HG03108 (cell line): Measurements from ENCODE around the gene POU6F2.
"Not testable (repeated sequence)": the region's sequence is repeated elsewhere in the genome, so short reads cannot be mapped to it uniquely, and the experiment has no call there.

Source experiments
- ATAC-seq: cut with Tn5 transposase; IDR thresholded peaks from one replicate; pipeline ENCODE4 v1.9.1; 2021; ENCODE audit warnings: moderate library complexity; ENCODE audit not compliant: unreplicated experiment

POU6F2 gene

DNA sequence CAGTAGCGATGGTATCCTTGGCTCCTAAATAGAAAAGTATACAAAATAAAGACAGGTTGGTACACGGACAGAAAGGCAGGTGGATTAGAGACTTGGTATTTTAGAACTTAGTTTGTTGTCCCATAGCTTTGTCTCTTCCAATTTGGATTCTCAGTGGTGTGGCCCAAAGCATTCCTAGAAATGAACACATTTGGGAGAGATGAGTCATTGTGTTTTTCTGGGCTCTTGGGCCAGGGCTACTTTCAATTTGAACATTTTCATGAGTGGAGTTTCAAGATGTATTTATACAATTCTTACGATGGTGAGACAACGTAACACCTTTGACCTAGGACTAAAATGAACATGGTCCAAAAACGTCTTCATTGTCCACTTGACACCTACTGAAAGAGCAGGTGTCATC, 363.4 kb downstream of the POU6F2 start:
- ATAC-seq, result no peak

DNA sequence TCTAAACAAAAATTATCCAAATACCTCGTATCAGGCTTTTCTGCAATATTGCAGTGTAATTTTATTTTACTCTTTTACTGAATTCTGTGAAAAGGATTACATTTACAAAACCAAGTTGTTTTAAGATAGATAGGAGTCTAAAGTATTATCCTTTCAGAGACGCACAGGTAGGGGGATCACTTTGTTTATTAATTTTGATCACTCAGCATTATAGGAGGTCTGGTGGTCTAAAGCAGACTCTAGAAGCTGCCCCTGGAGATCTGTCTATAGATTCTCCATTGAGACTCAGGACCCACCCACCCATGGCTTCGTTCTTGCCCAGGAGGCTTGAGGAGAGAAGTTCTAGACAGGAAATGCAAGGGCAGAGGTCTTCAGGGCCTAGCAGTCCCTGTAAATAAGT, 365.1 kb downstream of the POU6F2 start:
- no peak for ATAC-seq

DNA sequence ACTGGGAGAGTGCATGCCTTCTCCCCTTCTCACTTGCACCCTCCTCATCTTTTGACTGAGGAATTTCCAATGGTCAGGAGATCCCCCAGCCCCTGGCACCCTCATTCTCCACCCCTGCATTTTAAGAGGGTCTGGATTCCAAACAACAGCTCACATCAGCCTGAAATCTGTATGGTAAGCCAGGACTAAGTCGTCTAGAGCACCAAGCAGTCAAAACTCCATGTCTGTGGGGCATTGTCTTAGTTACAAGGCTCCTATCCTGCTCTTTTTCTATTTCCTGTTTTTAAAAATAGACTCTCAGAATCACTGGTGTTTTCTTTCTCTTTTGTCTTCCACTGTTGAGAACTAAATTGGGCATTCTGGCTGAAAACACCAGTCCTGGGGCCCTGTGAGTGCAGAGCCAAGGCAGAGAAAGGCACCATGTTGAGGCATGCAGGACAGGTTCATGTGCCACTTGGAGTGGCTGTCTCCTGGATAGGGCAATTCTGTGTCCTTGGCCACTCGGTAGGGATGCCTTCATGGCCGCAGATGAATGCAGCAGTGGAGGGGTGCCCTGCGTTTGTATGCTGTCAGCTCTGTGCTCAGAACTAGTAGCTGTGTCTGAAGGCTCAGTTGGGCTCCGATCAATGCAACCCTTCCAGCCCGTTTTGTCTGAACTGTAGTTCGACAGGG, 371.9 kb downstream of the POU6F2 start:
- ATAC-seq, result no peak

DNA sequence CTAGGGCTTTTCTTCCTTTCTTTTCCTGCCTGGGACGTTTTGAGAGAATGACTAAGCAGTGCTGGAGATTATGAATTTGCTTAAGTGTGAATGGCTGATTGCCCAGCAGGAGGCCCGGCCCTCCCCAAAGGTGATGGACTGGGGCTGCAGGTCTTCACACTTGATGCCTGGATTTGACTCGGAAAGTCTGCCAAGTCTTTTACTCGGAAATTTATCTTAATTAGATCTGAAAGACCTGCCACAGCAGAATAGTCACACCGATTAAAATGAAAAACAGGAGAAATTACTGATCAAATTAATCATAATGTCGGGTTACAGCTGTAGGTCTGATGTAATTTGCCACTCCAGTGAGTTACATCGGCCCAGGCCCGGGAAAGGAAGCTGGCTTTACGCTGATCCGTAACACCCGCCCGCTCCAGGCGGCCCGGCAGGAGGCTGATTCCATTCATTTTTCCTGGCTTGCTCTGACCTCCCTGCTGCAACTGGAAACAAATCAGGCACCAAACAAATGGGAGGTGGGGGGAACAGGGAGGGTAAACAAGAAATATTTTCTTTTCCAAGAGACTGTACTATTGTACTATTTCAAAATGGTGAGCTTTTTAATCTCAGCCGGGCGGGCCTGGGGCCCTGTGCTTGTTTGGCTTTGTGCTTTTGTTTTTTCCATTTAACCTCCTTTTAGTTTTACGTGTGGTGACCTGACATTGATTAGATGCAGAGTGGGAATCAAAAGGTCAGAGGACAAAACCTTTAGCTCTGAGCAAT, 376.1 kb downstream of the POU6F2 start:
- no peak for ATAC-seq

DNA sequence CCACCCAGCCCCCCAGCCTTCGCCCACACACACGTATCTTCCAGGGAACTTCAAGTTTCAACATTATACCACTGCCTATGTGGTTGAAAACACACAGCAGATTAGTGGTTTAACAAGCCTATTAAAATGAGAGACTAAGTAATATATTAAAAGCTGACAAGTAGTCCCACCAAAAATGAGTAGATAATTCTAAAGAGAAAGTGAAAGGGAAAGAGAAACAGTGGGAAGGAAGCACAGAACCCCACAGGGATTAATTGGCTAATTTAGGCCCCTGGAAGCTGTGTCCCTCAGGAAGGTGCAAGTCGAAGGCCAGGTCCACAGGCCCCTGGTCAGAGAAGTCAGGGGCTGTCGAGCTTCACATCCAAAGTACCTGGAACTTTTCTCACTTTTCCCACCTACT, 378.0 kb downstream of the POU6F2 start:
- no peak for ATAC-seq

DNA sequence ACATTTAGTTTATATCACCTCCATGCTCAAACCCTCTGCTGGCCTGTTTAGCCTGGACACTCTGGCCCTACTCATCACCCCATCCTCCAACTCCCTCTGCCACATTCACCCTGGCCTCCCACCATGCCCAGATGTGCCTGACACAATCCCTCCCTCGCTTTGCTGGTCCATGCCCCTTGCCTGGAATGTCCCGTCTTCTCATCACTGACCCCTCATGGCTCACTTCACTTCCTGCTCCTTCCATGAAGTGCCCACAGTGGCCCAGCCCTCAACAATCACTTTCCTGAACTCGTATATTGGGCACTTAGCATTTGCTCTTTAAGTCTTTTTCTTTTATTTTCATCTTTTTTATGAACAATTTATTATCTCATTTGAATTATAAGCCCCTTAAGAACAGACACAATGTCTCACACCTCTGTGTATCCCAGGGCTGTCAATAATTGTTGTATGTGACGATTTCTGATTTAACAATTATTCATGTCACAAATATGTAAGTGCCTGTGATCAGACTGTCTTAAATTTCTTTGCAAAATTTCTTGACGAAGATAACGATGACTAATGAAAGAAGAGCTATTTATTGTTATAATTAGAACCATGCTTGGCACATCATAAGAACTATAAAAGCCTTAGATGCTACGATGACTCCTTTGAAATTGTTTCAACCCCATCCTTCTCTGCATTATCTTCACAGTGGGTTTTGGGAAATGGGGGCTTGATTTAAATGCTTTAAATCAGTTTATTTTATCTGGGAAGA, 378.6 kb downstream of the POU6F2 start:
- ATAC-seq, result no peak

DNA sequence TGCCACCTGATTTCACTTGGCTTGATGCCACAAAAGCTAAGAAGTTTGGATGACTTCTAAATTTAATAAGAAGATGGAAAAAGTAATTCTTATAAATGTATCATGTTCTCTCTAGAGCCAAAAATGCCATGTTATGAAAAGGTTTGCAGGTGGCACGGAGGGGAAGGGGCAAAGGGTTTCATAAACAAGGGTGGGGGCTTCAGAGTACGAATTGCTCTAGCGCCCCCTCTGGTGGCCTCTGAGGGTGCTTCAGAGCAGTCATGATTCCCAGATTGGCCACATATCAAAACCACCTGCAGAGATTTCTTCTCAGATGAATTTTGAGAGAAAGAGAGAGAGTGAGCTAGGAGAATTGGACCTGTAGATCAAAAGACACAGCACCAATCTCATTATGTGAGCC, 379.9 kb downstream of the POU6F2 start:
- ATAC-seq, result no peak

DNA sequence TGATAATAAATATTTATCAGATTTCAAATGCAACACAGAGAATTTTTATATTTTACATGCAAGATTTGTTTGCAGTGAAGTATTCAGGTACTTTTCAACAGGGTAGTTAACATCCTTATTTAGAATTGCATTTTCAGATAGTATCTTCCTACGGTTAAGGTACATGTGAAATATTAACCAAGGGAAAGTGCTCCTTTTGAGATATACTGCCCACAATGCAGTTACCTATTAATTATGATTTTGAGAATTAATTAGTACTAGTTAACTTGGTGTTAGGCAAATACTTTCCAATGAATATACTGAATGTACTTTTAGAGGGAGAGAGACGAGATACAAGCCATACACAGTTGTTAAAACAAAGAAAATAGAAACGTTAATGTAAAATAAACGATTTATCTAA, 382.3 kb downstream of the POU6F2 start:
- ATAC-seq, result peak; percentile 69

DNA sequence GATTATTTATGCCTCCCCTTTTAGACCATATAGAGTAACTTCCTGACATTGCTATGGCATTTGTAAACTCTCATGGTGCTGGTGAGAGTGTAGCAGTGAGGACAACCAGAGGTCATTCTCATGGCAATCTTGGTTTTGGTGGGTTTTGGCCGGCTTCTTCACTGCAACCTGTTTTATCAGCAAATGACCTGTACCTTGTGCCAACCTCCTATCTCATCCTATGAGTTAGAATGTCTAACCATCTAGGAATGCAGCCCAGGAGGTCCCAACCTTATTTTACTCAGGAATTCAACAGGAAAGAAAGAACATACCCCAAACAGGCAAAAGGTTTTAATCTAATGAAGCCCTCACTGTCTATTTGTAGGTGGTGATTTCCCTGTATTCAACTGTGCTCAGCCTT, 383.1 kb downstream of the POU6F2 start:
- ATAC-seq, result no peak

DNA sequence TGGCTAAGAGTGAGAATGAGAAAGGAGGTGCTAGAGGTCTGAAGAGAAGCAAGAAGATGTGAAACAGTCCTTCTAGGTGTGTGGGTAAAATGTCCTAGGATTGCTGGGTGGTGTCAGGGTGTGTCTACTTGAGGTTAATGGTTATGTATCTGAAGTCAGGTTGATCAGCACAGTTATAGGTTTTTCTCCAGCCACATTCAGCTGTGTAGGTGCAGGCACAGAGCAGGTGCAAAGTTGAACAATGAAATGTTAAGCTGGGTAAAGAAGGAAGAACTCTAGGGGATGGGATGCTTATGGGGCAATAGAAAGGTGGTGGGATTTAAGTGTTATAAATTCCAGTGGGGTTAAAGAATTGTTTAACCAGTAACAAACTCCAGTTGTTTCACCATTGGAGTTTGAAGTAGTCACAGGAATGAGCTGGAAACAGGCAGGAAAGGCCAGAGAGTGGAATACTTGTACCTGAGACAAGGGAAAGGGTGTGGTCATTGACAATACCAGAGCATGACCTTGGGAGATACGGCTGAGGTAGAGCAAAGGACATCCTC, 388.1 kb downstream of the POU6F2 start:
- ATAC-seq, result no peak

DNA sequence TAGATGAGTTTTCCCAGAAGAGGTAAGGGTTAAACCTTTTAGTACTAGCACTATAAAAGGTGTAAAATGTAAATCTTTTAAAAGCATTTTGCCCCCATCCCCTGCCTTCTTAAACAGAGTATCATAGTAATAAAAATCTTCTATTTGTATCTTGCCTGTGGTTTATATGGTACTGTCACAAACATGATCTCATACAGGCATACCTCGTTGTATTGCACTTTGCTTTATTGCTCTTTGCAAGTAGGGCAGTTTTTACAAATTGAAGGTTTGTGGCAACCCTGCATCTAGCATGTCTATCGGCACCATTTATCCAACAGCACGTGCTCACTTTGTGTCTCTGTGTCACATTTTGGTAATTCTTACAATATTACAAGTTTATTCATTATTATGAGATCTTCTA, 389.7 kb downstream of the POU6F2 start:
- ATAC-seq, result no peak

DNA sequence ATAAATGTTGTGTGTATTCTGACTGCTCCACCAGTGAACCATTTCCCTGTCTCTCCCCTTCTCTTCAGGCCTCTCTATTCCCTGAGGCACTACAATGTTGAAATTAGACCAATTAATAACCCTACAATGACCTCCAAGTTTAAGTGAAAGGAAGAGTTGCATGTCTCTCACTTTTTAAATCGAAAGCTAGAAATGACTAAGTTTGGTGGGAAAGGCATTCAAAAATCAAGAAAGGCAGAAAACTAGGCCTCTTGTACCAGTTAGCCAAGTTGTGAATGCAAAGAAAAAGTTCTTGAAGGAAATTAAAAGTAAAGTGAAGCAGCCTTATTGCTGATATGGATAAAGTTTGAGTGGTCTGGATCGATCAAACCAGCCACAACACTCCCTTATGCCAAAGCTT, 390.2 kb downstream of the POU6F2 start:
- ATAC-seq, result no peak

DNA sequence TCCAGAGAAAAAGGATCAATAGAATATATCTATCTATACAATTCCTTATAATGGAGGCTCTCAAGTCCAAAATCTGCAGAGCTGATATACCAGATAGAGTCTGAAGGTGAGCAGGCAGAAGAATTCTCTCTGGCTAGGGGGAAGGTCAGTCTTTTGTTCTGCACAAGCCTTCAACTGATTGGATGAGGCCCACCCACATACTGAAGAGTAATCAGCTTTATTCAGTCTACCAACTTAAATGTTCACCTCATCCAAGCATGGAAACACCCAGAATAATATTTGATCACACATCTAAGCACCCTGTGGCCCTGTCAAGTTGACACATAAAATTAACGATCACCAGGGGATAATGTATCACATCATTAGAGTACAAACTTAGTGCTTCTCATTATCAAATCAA, 394.7 kb downstream of the POU6F2 start:
- no peak for ATAC-seq

DNA sequence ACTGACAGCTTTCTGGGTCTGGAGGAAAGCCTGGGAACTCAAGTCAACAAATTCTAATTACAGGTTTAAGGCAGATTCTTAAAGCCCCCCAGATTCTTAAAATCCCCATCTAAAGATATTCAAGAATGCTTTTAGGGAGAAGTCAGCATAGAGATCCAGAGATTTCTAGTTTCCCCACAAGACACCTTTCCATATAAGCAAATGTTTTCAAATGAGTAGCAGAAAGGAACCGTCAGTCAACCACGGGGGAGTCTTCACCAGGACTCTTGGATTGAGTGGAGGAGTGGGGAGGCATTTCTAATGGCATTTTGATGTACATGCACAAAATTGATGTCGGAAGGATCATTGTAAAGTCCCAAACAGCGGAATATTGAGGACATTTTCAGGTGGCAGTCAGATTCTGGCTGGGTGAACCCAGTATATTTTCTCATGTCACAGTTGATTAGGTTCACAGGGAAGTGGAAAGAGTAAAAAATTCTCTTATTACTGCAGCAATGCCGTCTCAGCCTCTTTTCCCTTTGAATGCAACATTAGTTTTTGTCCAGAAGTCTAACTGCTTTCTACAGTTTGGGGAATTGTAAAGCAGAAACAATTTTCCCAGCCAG, 396.8 kb downstream of the POU6F2 start:
- ATAC-seq, result no peak

DNA sequence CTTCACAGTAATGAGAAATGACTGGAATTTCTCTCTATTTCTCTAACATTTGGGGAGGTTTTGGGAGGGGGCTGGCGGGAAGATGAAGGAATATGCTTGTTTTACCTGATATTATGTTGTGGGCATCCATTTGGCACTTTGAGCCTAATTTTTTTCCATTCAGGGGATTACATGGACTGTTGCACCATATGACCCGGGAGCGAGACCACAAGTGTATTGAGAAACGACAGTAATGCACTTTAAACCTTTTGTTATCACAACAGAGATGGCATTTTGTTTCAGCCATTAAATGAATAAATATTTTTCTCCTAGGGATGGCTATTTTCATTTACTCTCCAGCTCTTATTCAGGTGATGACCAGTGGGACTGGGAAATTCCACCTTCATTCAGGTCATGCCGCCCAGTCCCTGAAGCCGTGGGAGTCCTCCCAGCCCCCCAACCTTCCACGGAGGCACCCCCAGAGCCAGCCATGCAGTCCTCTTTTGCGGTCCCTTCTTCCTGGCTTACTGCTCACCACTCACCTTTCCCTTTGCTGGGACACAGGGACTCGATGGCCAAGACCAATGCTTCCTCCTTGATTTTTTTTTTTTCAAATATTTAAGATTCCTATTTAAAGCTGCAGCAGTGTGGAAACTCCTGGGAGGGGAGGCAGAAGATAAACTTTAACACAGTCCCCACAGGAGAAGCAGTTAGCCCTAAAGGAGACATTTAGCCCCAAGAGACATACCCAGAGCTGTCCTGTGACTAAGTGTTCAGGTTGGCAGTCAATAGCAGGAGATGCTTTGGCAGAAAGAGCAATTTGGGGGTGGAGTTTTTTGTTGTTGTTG, 397.6 kb downstream of the POU6F2 start:
- no peak for ATAC-seq

DNA sequence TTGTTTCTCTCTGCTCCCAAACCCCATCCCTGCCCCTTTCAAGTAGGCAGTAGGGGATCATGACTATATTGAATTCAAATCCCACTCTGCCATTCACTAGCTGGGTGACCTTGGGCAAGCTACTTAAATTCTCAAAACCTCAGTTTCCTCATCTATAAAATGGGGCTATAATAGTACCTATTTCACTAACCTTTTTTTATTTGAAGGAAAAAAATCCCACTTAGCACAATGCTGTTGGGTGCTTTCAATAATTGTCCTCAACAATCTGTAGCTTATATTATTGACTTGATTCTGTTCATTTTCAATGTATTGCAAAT, 398.1 kb downstream of the POU6F2 start:
- no peak for ATAC-seq

DNA sequence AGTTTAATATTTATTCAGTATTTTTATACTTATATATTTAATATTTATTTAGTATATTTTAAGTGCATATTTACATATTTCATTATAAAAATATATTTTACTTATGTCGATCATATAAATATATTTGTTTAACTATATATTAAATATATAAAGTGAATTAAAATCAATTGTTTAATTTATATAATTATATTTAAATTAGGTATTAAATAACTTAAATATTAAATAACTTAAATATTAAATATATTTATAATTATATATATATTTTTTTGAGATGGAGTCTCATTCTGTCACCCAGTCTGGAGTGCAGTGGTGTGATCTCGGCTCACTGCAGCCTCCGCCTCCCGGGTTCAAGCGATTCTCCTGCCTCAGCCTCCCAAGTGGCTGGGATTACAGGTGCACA, 399.2 kb downstream of the POU6F2 start:
- ATAC-seq, result not testable (repeated sequence)

DNA sequence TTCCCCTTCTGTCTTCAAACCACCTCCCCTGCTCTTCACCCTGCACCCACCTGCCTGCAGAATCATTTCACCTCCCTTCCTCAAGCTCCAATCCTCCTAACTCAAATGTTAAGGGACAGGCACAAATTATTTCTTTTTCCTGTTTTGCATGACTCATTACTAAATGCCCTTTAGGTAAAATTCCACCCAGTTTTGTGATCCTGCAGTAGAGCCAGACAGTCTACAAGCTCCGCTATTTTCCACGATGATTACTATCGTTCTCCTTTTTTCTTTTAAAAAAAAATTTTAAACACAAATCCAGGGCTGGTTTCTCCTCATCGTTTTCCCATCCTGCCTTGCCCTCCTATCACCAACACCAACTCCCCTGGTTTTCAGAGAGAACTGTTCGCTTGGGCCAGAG, 401.7 kb downstream of the POU6F2 start:
- no peak for ATAC-seq

DNA sequence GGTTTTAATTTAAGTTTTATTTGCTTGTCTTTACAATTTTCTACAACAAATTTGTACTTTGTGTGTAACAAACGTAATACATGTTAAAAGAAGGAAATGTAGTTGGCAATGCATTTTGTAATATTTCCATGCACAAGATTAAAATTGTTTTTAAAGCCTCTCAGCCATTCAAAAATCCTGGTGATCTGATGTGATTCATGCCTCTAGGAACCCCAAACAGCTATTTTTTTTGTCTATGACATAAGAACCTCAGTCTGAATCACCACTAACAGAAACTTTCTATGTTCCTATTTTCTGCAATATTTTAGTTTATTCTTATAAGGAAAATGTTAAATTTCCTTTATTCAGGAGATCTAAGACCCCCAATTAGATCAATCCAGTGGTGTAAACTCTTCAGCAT, 405.4 kb downstream of the POU6F2 start:
- ATAC-seq, result no peak

DNA sequence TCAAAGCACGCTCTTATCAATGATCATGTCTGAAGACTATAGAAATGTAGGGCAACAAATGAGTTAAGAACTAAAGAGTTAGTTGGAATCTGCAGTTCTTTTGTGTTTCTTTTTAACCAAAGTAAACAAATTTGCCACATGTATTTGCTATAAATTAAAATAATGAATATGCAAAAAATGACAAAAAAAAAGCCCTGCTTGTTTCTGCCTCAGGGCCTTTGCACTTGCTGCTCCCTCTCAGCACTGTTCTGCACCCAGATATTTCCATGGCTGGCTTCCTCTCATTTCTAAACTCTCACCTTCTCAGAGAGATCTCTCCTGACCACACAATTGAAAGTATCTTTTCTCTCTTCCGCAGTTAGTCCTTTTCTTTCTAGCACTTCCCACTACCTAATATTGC, 406.7 kb downstream of the POU6F2 start:
- no peak for ATAC-seq

DNA sequence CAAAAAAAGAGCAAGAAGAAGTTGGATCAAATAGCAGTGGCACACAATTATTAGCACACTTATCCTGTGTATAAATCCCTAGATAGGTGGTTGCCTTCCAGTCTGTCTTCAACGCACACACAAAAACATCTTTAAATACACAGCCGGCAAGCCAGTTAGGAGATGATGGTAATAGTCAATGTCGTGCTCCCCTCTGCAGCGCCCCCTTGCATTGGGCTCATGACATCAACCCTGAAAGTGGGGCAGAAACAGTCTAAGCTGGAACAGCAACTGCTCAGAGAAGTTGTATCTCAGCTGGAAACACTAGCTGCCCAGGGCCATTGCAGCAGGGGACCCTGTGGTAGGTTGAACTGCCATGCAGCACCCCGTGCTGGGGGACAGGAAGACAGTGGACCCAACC, 409.0 kb downstream of the POU6F2 start:
- no peak for ATAC-seq
